Measurements from ENCODE around the gene GID8. TPM values are rescaled to one million over a fixed set of nuclear protein-coding genes. Genes with fewer than 3 reads are reported as not detected.

Gene GID8
- polyA plus RNA-seq, 2 of the 4 experiments (the other 2 are of a cell fraction), result 19.2 to 24.5 TPM

- H3K27ac ChIP-seq, result no peak overlapping the region
- H3K9me3 ChIP-seq, result no peaks in the 10 kb centered on the region
- TF ChIP-seq BHLHE40 (IDR thresholded peaks at IDR 0.05; ENCODE audit: low read depth, low read length) (no peak), NPAS2 (CRISPR knock-in tag; IDR thresholded peaks at IDR 0.05; ENCODE audit: borderline replicate concordance) (no peak), ESRRA (IDR thresholded peaks at IDR 0.05; ENCODE audit: borderline replicate concordance, low read length) (no peak), HEYL (CRISPR knock-in tag; IDR thresholded peaks at IDR 0.05) (no peak), MYC (IDR thresholded peaks at IDR 0.05; ENCODE audit: borderline replicate concordance, low read length) (no peak)
- H3K4me2 ChIP-seq, result no peak overlapping the region
- no peak for ATAC-seq
- H3K4me1 ChIP-seq, result peaks cover 23% of the 10 kb centered on the region
- WGBS (ENCODE audit: missing lambda C conversion rate), result 78% methylated on average over 9 of the region's 9 CpGs
- DNase-seq (ENCODE audit: low read depth in 1 of 2, low spot score in 1 of 2), result no peak
- no peak for FAIRE-seq
- no peak overlapping the region for H3K4me3 ChIP-seq
- CTCF ChIA-PET, result interaction anchor here (1.0 kb wide), 1 partner anchor 39 kb away, joined by 3 read pairs; no protein-coding TSS in a partner anchor
- POLR2A ChIA-PET, result no interaction called here
These were observed 6.5 kb upstream of the GID8 start for GRCh38 chr20:62931464-62931863.

GRCh38 chr20:62933966-62934365, 4.0 kb upstream of the GID8 start:
- Histone ChIP-seq H3K4me3 (no peak overlapping the region), H3K4me2 (no peak overlapping the region), H3K27ac (no peak overlapping the region), H3K4me1 (peaks cover 22% of the 10 kb centered on the region), H3K9me3 (no peaks in the 10 kb centered on the region)
- CTCF ChIA-PET, result interaction anchor here (0.9 to 3.2 kb wide), 9 partner anchors 9 to 122 kb away, joined by 4 to 20 read pairs (median 6); partner anchors contain the start of gene DIDO1
- 86% methylated on average over 3 of the region's 3 CpGs for WGBS (ENCODE audit: missing lambda C conversion rate)
- DNase-seq (ENCODE audit: low read depth in 1 of 2, low spot score in 1 of 2) (no peak), FAIRE-seq (no peak), ATAC-seq (no peak)
- POLR2A ChIA-PET, result no interaction called here
- no peak for TF ChIP-seq HOXA7 (CRISPR knock-in tag; IDR thresholded peaks at IDR 0.05)
- TF ChIP-seq HOXB13 (CRISPR knock-in tag; IDR thresholded peaks at IDR 0.05; ENCODE audit: low read depth), result no peak
- no peak for TF ChIP-seq RARB (CRISPR knock-in tag; IDR thresholded peaks at IDR 0.05)
- TF ChIP-seq REST (IDR thresholded peaks at IDR 0.05), result no peak
- TF ChIP-seq, protein P1, sequence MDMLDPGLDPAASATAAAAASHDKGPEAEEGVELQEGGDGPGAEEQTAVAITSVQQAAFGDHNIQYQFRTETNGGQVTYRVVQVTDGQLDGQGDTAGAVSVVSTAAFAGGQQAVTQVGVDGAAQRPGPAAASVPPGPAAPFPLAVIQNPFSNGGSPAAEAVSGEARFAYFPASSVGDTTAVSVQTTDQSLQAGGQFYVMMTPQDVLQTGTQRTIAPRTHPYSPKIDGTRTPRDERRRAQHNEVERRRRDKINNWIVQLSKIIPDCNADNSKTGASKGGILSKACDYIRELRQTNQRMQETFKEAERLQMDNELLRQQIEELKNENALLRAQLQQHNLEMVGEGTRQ (IDR thresholded peaks at IDR 0.05), result no peak
- TF ChIP-seq ZSCAN20 (CRISPR knock-in tag; IDR thresholded peaks at IDR 0.05), result no peak
- TF ChIP-seq RFX5 (IDR thresholded peaks at IDR 0.05), result no peak

- Histone ChIP-seq H3K4me2 (peak overlapping the region; percentile 86; the same call in 2 of the 3 replicates), H3K4me1 (peaks cover 31% of the 10 kb centered on the region), H3K9me3 (no peaks in the 10 kb centered on the region), H3K27ac (no peak overlapping the region), H3K4me3 (no peak overlapping the region)
- TF ChIP-seq EHF (CRISPR knock-in tag; IDR thresholded peaks at IDR 0.05) (no peak), MAFK (IDR thresholded peaks at IDR 0.05; ENCODE audit: partially characterized antibody) (peak; percentile 84)
- POLR2A ChIA-PET, result interaction anchor here (1.1 kb wide), 1 partner anchor 60 kb away, joined by 3 read pairs; no protein-coding TSS in a partner anchor
- DNase-seq (ENCODE audit: low read depth in 1 of 2, low spot score in 1 of 2) (no peak), FAIRE-seq (no peak), ATAC-seq (no peak)
- CTCF ChIA-PET, result interaction anchor here (1.0 to 3.2 kb wide), 14 partner anchors 8 to 144 kb away, joined by 3 to 20 read pairs (median 6); partner anchors contain the start of gene DIDO1
- 92% methylated on average over 12 of the region's 12 CpGs for WGBS (ENCODE audit: missing lambda C conversion rate)
These were observed 2.6 kb upstream of the GID8 start for GRCh38 chr20:62935204-62935967.

Measured in A549 (cell line).